SW 1271 (cell line): ENCODE measurements around the gene SH2D4B.

Source experiments
- DNase-seq, 2 experiments: peaks; one replicate each; lab custom pipeline; 2025; lab: John Stamatoyannopoulos, UW

The SH2D4B gene

GRCh38 chr10:80504158-80504811, 33.4 kb upstream of the SH2D4B start:
- DNase-seq = no peak

- DNase-seq = no peak
These were observed 32.7 kb upstream of the SH2D4B start for GRCh38 chr10:80504897-80505465.

- DNase-seq = peak in 1 of 2 experiments; percentile 11
These were observed 31.5 kb upstream of the SH2D4B start for GRCh38 chr10:80506189-80506575.

- no peak for DNase-seq
These were observed 30.7 kb upstream of the SH2D4B start for GRCh38 chr10:80506836-80507487.

- no peak for DNase-seq
These were observed 28.6 kb upstream of the SH2D4B start for GRCh38 chr10:80509108-80509402.

- peak; percentile 39 to 70 for DNase-seq
These were observed 28.1 kb upstream of the SH2D4B start for GRCh38 chr10:80509403-80510161.

GRCh38 chr10:80512031-80512526, 25.6 kb upstream of the SH2D4B start:
- DNase-seq = no peak

GRCh38 chr10:80513106-80513505, 24.6 kb upstream of the SH2D4B start:
- DNase-seq = no peak

- DNase-seq = no peak
These were observed 22.2 kb upstream of the SH2D4B start for GRCh38 chr10:80515511-80515910.

- no peak for DNase-seq
These were observed 21.8 kb upstream of the SH2D4B start for GRCh38 chr10:80515941-80516340.

- no peak for DNase-seq
These were observed 21.1 kb upstream of the SH2D4B start for GRCh38 chr10:80516506-80517075.

GRCh38 chr10:80517416-80518142, 20.1 kb upstream of the SH2D4B start:
- no peak for DNase-seq

- DNase-seq = no peak
These were observed 19.4 kb upstream of the SH2D4B start for GRCh38 chr10:80518143-80518806.

- DNase-seq = no peak
These were observed 18.8 kb upstream of the SH2D4B start for GRCh38 chr10:80518807-80519360.

- DNase-seq = no peak
These were observed 17.6 kb upstream of the SH2D4B start for GRCh38 chr10:80519936-80520650.

- no peak for DNase-seq
These were observed 16.8 kb upstream of the SH2D4B start for GRCh38 chr10:80520661-80521470.

- no peak for DNase-seq
These were observed 14.8 kb upstream of the SH2D4B start for GRCh38 chr10:80522756-80523363.

- DNase-seq = no peak
These were observed 13.9 kb upstream of the SH2D4B start for GRCh38 chr10:80523773-80524172.
